Measurements from ENCODE around the gene FAM204A. TPM values are rescaled to one million over a fixed set of nuclear protein-coding genes. Genes with fewer than 3 reads are reported as not detected.

The FAM204A gene
- total and polyA plus RNA-seq, 3 donors from 2014 or later, result 51.3 to 78.3 (median 68.7) TPM

DNA sequence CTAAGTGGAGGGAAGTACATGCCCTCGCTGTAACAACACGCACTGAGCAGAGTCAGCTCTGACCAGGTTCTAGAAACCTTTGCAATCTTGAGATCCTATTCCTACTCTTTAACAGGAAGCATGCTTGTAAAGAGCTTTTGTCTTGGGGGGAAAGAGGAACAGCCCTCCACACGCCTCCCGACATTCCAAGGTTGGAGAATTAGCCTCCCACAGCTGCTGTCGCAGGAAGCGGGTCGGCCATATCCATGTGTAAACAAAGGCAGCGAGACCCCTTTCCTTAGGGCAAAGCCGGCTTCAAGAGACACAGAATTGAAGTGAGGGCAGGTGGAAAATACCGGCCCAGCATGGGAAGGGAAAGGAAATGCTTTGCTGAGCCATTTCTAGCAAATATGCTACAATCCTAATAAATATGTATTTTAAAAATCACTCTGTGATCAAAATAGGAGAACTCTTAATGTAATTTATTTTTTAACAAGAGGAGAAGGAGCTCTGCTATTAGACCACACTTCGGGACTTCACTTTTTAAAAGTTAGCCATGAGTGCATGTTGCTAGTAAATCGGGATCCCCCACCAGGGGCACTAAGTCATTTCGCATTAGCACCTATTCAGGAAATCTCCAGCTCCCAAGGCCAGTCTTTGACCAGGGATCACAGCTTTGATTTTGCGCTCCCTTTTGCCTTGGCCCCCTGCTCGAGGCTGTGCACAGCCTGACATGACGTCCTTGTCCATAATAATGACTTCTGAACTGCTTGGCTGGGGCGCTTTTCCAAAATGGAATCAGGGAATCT, 55.9 kb downstream of the FAM204A start:
- Histone ChIP-seq H3K27me3 (no peaks in the 10 kb centered on the region), H3K4me3 (no peak overlapping the region)
- no peak for TF ChIP-seq POLR2A (IDR thresholded peaks at IDR 0.05)
- no peak for TF ChIP-seq CTCF (IDR thresholded peaks at IDR 0.05)

DNA sequence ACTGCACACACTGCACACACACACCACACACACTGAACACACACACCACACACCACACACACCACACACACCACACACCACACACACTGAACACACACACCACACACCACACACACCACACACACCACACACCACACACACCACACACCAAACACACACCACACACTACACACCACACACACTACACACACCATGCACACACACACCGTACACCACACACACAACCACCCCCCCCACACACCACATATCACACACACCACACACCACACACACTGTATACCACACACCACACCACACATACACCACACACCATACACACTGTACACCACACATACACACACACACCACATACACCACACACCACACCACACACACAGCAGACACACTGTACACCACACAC, 59.5 kb downstream of the FAM204A start:
- DNase-seq, result no peak
- intact Hi-C loops (cut with DNase I; ENCODE audit: low total_unique reads), result no loop called here
- H3K4me1 ChIP-seq, result no peaks in the 10 kb centered on the region
- H3K4me3 ChIP-seq, result no peak overlapping the region
- no peaks in the 10 kb centered on the region for H3K27me3 ChIP-seq
- TF ChIP-seq POLR2A (IDR thresholded peaks at IDR 0.05) (no peak), CTCF (IDR thresholded peaks at IDR 0.05) (no peak)
- 77 to 93% methylated on average over 1 of the region's 1 CpG for WGBS, 2 donors
- H3K36me3 ChIP-seq (ENCODE audit: low read depth, missing control alignments), result no peaks in the 10 kb centered on the region
- H3K9me3 ChIP-seq, result no peaks in the 10 kb centered on the region
- H3K27ac ChIP-seq, result no peak overlapping the region

More for the DNA sequence above, 55.9 kb downstream of the FAM204A start:
- Histone ChIP-seq H3K9me3 (no peaks in the 10 kb centered on the region), H3K27ac (no peak overlapping the region), H3K4me1 (no peaks in the 10 kb centered on the region), H3K36me3 (ENCODE audit: low read depth, missing control alignments) (no peaks in the 10 kb centered on the region)
- intact Hi-C loops (cut with DNase I; ENCODE audit: low total_unique reads), result no loop called here
- WGBS, 2 donors, result 67 to 75% methylated on average over 15 to 17 of the region's 17 CpGs
- no peak for DNase-seq

DNA sequence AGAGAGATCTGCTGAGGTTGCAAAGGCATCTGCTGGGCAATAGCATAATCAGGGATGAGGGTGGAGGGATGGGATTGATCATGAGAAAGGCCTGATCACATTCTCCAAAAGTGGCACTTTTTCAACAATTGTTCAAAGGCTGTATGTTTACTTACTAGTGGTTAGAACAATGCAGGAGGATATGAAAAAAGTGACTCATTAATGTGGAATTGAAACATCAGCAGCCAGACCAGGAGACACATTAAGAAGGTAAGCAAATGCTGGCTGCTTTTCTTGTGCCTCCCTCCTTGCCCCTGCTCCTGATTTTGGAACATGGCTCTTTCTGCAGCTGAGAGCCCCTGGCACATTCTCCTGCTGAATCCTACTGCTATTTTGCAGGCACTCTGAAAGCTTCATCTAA, 63.5 kb downstream of the FAM204A start:
- Histone ChIP-seq H3K9me3 (no peaks in the 10 kb centered on the region), H3K27ac (no peak overlapping the region), H3K4me1 (no peaks in the 10 kb centered on the region), H3K27me3 (no peaks in the 10 kb centered on the region), H3K36me3 (ENCODE audit: low read depth, missing control alignments) (no peaks in the 10 kb centered on the region), H3K4me3 (no peak overlapping the region)
- no peak for DNase-seq
- no peak for TF ChIP-seq POLR2A (IDR thresholded peaks at IDR 0.05)
- no peak for TF ChIP-seq CTCF (IDR thresholded peaks at IDR 0.05)
- intact Hi-C loops (cut with DNase I; ENCODE audit: low total_unique reads), result no loop called here

DNA sequence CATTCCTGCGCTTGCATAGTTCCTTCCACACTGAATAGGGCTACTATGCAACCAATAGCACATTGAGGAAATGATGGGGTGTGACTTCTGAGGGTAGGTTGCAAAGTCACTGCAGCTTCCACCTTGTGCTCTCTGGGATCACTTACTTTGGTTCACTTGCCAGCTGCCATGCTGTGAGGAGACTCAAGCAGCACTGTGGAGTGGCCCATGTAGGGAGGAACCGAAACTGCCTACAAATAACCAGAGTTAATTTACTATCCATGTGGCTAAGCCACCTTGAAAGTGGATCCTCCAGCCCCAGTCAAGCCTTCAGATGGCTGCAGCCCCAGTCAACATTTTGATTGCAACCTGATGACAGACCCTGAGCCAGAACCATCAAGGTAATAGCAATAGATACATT, 64.3 kb downstream of the FAM204A start:
- DNase-seq, result no peak
- TF ChIP-seq CTCF (IDR thresholded peaks at IDR 0.05), result no peak
- no peak for TF ChIP-seq POLR2A (IDR thresholded peaks at IDR 0.05)
- no peak overlapping the region for H3K4me3 ChIP-seq
- H3K4me1 ChIP-seq, result peaks cover 3% of the 10 kb centered on the region
- H3K27ac ChIP-seq, result no peak overlapping the region
- intact Hi-C loops (cut with DNase I; ENCODE audit: low total_unique reads), result no loop called here
- no peaks in the 10 kb centered on the region for H3K9me3 ChIP-seq
- H3K27me3 ChIP-seq, result no peaks in the 10 kb centered on the region
- 67 to 95% methylated on average over 2 of the region's 2 CpGs for WGBS, 2 donors
- H3K36me3 ChIP-seq (ENCODE audit: low read depth, missing control alignments), result no peaks in the 10 kb centered on the region

- Histone ChIP-seq H3K4me1 (peaks cover 4% of the 10 kb centered on the region), H3K36me3 (ENCODE audit: low read depth, missing control alignments) (no peaks in the 10 kb centered on the region), H3K9me3 (no peaks in the 10 kb centered on the region), H3K4me3 (no peak overlapping the region), H3K27me3 (no peaks in the 10 kb centered on the region), H3K27ac (no peak overlapping the region)
- intact Hi-C loops (cut with DNase I; ENCODE audit: low total_unique reads), result no loop called here
- no peak for TF ChIP-seq POLR2A (IDR thresholded peaks at IDR 0.05)
- TF ChIP-seq CTCF (IDR thresholded peaks at IDR 0.05), result no peak
- DNase-seq, result no peak
- WGBS, 2 donors, result 74 to 75% methylated on average over 2 of the region's 2 CpGs
These were observed 65.4 kb downstream of the FAM204A start for GRCh38 chr10:118276727-118277126.

Data from testis (tissue), 3 donors.